ENCODE results near the gene MAP2K5. TPM values are rescaled to one million over a fixed set of nuclear protein-coding genes. Genes with fewer than 3 reads are reported as not detected.

Gene MAP2K5
- total and polyA plus RNA-seq, 2 donors from 2014 or later: 14.1 to 18.6 TPM

GRCh38 chr15:67521783-67522568 is 20.5 kb upstream of the MAP2K5 start:
- no peak for DNase-seq
- no peak for FAIRE-seq
- Histone ChIP-seq H3K36me3 (ENCODE audit: control insufficient read depth in 2 of 3, insufficient read depth in 3 of 3, low read length in 3 of 3) (peaks cover 0 to 2% (median 0%) of the 10 kb centered on the region in 3 donors), H3K27ac (ENCODE audit: low read depth in 2 of 2, low read length in 2 of 2) (peak overlapping the region; percentile 98 to 99), H3K9me3 (ENCODE audit: control insufficient read depth in 2 of 3, insufficient read depth in 1 of 3, low read length in 3 of 3) (no peaks in the 10 kb centered on the region), H3K27me3 (ENCODE audit: control insufficient read depth, insufficient read depth, low read length) (no peaks in the 10 kb centered on the region), H3K9ac (ENCODE audit: low read length in 3 of 3) (peak overlapping the region; percentile 36 to 94 (median 81)), H3K4me1 (ENCODE audit: control insufficient read depth in 2 of 3, insufficient read depth in 2 of 3, low read depth in 1 of 3, low read length in 3 of 3) (no peaks in the 10 kb centered on the region), H3K4me3 (ENCODE audit: low read length in 3 of 3) (peak overlapping the region; percentile 60 to 97 (median 82))
- intact Hi-C loops (cut with DNase I): no loop called here
- no peak for TF ChIP-seq CTCF (IDR thresholded peaks at IDR 0.05; ENCODE audit: borderline replicate concordance, extremely low read depth, insufficient read depth)

GRCh38 chr15:67523330-67523729 is 19.2 kb upstream of the MAP2K5 start:
- H3K27me3 ChIP-seq (ENCODE audit: control insufficient read depth, insufficient read depth, low read length): no peaks in the 10 kb centered on the region
- no peak overlapping the region for H3K27ac ChIP-seq (ENCODE audit: low read depth in 2 of 2, low read length in 2 of 2)
- TF ChIP-seq CTCF (IDR thresholded peaks at IDR 0.05; ENCODE audit: borderline replicate concordance, extremely low read depth, insufficient read depth): no peak
- H3K36me3 ChIP-seq (ENCODE audit: control insufficient read depth in 2 of 3, insufficient read depth in 3 of 3, low read length in 3 of 3): peaks cover 0 to 4% (median 0%) of the 10 kb centered on the region in 3 donors
- no peaks in the 10 kb centered on the region for H3K9me3 ChIP-seq (ENCODE audit: control insufficient read depth in 2 of 3, insufficient read depth in 1 of 3, low read length in 3 of 3)
- H3K9ac ChIP-seq (ENCODE audit: low read length in 3 of 3): no peak overlapping the region
- intact Hi-C loops (cut with DNase I): no loop called here
- H3K4me1 ChIP-seq (ENCODE audit: control insufficient read depth in 2 of 3, insufficient read depth in 2 of 3, low read depth in 1 of 3, low read length in 3 of 3): no peaks in the 10 kb centered on the region
- no peak overlapping the region for H3K4me3 ChIP-seq (ENCODE audit: low read length in 3 of 3)
- FAIRE-seq (no peak), DNase-seq (no peak)

GRCh38 chr15:67524235-67524634 is 18.3 kb upstream of the MAP2K5 start:
- H3K9ac ChIP-seq (ENCODE audit: low read length in 3 of 3): no peak overlapping the region
- intact Hi-C loops (cut with DNase I): no loop called here
- no peak for TF ChIP-seq CTCF (IDR thresholded peaks at IDR 0.05; ENCODE audit: borderline replicate concordance, extremely low read depth, insufficient read depth)
- no peak for DNase-seq
- no peak overlapping the region for H3K4me3 ChIP-seq (ENCODE audit: low read length in 3 of 3)
- H3K4me1 ChIP-seq (ENCODE audit: control insufficient read depth in 2 of 3, insufficient read depth in 2 of 3, low read depth in 1 of 3, low read length in 3 of 3): no peaks in the 10 kb centered on the region
- H3K27ac ChIP-seq (ENCODE audit: low read depth in 2 of 2, low read length in 2 of 2): no peak overlapping the region
- H3K36me3 ChIP-seq (ENCODE audit: control insufficient read depth in 2 of 3, insufficient read depth in 3 of 3, low read length in 3 of 3): peaks cover 0 to 4% (median 0%) of the 10 kb centered on the region in 3 donors
- H3K9me3 ChIP-seq (ENCODE audit: control insufficient read depth in 2 of 3, insufficient read depth in 1 of 3, low read length in 3 of 3): no peaks in the 10 kb centered on the region
- no peak for FAIRE-seq
- H3K27me3 ChIP-seq (ENCODE audit: control insufficient read depth, insufficient read depth, low read length): no peaks in the 10 kb centered on the region
